ENCODE data around the gene CEMIP2.

GRCh38 chr9:71764463-71764862 is 3.9 kb downstream of the CEMIP2 start:
- no peak for TF ChIP-seq CTCF (IDR thresholded peaks at IDR 0.05 in 4 of 5, conservative IDR thresholded peaks at IDR 0.05 in 1 of 5)
- TF ChIP-seq POLR2A (IDR thresholded peaks at IDR 0.05): no peak
